HCT116 (cell line): ENCODE data around the gene TRERF1. TPM values are rescaled to one million over a fixed set of nuclear protein-coding genes. Genes with fewer than 3 reads are reported as not detected.

Experiments used
- ATAC-seq: fragments of 200-7000 bp; cut with Tn5 transposase; 2 replicates; pipeline ENCODE4 v1.9.1; 2020; ENCODE audit warnings: mild to moderate bottlenecking, moderate library complexity
- BruUV-seq: library from RNA; stranded (reverse); fragments of 400-500 nt; replicated peaks from 2 replicates; lab custom pipeline; 2021; lab: Mats Ljungman, UMichigan
- CTCF ChIA-PET: fragments of 300-600 bp; sonication (Branson Sonifier 250); formaldehyde crosslinking; loops from one replicate; lab custom pipeline; 2021; ENCODE audit warnings: antibody characterized with exemption; lab: Charles Lee
- POLR2A ChIA-PET: fragments of 300-600, 350-600 bp; sonication (Branson Sonifier 250); formaldehyde crosslinking; loops from one replicate; lab custom pipeline; 2021; ENCODE audit warnings: antibody characterized with exemption; lab: Charles Lee
- RAD21 ChIA-PET, 2 experiments: fragments of 300-600 bp; sonication (Branson Sonifier 250); formaldehyde crosslinking; loops; one replicate each; lab custom pipeline; 2023; ENCODE audit warnings: low total read pairs in 2 of 2; ENCODE audit not compliant: uncharacterized antibody in 2 of 2, unreplicated experiment in 2 of 2, low non-redundant PET in 1 of 2; lab: Charles Lee
- DNase-seq: peaks from one replicate; pipeline ENCODE4 v3.0.0-alpha.2; 2010; ENCODE audit warnings: low read depth, low spot score
- H2AFZ ChIP-seq: fragments of 200-600 bp; shearing (Covaris generic), sonication (generic); 2 replicates; pipeline ENCODE4 v1.6.1; 2017; ENCODE audit warnings: low read depth, mixed run types, mixed read lengths, antibody characterized with exemption, low read length; ENCODE audit not compliant: poor library complexity, severe bottlenecking
- H3K27ac ChIP-seq: 2 replicates; pipeline ENCODE4 v1.5.1; 2012; ENCODE audit warnings: low read depth, low read length
- H3K27me3 ChIP-seq: fragments of 200-600 bp; sonication (generic); 2 replicates; pipeline ENCODE4 v1.6.1; 2016; ENCODE audit warnings: mixed run types, low read length, mixed read lengths; ENCODE audit not compliant: insufficient read depth
- H3K36me3 ChIP-seq, 2 experiments: fragments of 200-500 bp in 1 of 2; fragments of 200-600 bp in 1 of 2; sonication (Bioruptor generic) in 1 of 2; sonication (generic) in 1 of 2; 2 replicates each; pipeline versions ENCODE4 v1.5.1 to v1.6.1; 2014 to 2016; ENCODE audit warnings: low read length in 2 of 2, inconsistent platforms in 1 of 2, mixed read lengths in 1 of 2, mixed run types in 1 of 2; ENCODE audit not compliant: insufficient read depth in 2 of 2, control insufficient read depth in 1 of 2
- H3K4me1 ChIP-seq, 2 experiments: fragments of 200-600 bp in 1 of 2; sonication (generic) in 1 of 2; 2 replicates each; pipeline versions ENCODE4 v1.5.1 to v1.6.1; 2012 to 2017; ENCODE audit warnings: low read length in 2 of 2, inconsistent platforms in 1 of 2, mild to moderate bottlenecking in 1 of 2, mixed read lengths in 1 of 2, mixed run types in 1 of 2, moderate library complexity in 1 of 2; ENCODE audit not compliant: insufficient read depth in 2 of 2, control insufficient read depth in 1 of 2
- H3K4me2 ChIP-seq: fragments of 200-600 bp; sonication (generic); 2 replicates; pipeline ENCODE4 v1.6.1; 2017; ENCODE audit warnings: mixed run types, low read length, mixed read lengths
- H3K4me3 ChIP-seq, 2 experiments: fragments of 200-600 bp in 1 of 2; sonication (generic) in 1 of 2; replicated peaks in 1 of 2; 2 replicates each; pipeline ENCODE4 v1.5.1; 2011 to 2016; ENCODE audit warnings: low read length in 2 of 2, control low read depth in 1 of 2, low read depth in 1 of 2, mild to moderate bottlenecking in 1 of 2, mixed read lengths in 1 of 2, mixed run types in 1 of 2
- H3K79me2 ChIP-seq: fragments of 200-600 bp; sonication (generic); 2 replicates; pipeline ENCODE4 v1.6.1; 2017; ENCODE audit warnings: mild to moderate bottlenecking, mixed run types, low read length, moderate library complexity, mixed read lengths; ENCODE audit not compliant: insufficient read depth
- H3K9ac ChIP-seq: fragments of 200-600 bp; sonication (generic); 2 replicates; pipeline ENCODE4 v1.6.1; 2016; ENCODE audit warnings: low read length, mixed read lengths
- H3K9me2 ChIP-seq: fragments of 200-600 bp; sonication (generic), shearing (Covaris generic); 2 replicates; pipeline ENCODE4 v1.6.1; 2017; ENCODE audit warnings: mixed run types, mild to moderate bottlenecking, moderate library complexity; ENCODE audit not compliant: insufficient read depth
- H3K9me3 ChIP-seq, 2 experiments: fragments of 200-500 bp in 1 of 2; fragments of 200-600 bp in 1 of 2; sonication (Bioruptor generic) in 1 of 2; sonication (generic) in 1 of 2; 2 replicates each; pipeline ENCODE4 v1.6.1; 2014 to 2017; ENCODE audit warnings: low read length in 2 of 2, mixed read lengths in 2 of 2, inconsistent platforms in 1 of 2, low read depth in 1 of 2, mild to moderate bottlenecking in 1 of 2, mixed run types in 1 of 2, moderate library complexity in 1 of 2; ENCODE audit not compliant: control insufficient read depth in 1 of 2, insufficient read depth in 1 of 2
- H4K20me1 ChIP-seq: fragments of 200-600 bp; sonication (generic), shearing (Covaris generic); 2 replicates; pipeline ENCODE4 v1.6.1; 2017; ENCODE audit warnings: mixed run types, mild to moderate bottlenecking, moderate library complexity; ENCODE audit not compliant: insufficient read depth
- CBX3 ChIP-seq: IDR thresholded peaks from 2 replicates; pipeline ENCODE4 v1.6.1; 2012; ENCODE audit warnings: low read depth
- ELF1 ChIP-seq: IDR thresholded peaks from 2 replicates; pipeline ENCODE4 v1.6.1; 2012; ENCODE audit warnings: low read depth, borderline replicate concordance
- EZH2 ChIP-seq: fragments of 200-600 bp; sonication (generic); IDR thresholded peaks from 2 replicates; pipeline ENCODE4 v1.6.1; 2017; ENCODE audit warnings: antibody characterized with exemption, mixed run types
- EZH2phosphoT487 ChIP-seq: fragments of 200-600 bp; IDR thresholded peaks from 2 replicates; pipeline ENCODE4 v1.6.1; 2018; ENCODE audit warnings: antibody characterized with exemption, borderline replicate concordance
- JUND ChIP-seq: IDR thresholded peaks from 2 replicates; pipeline ENCODE4 v1.6.1; 2012
- POLR2A ChIP-seq: IDR thresholded peaks from 2 replicates; pipeline ENCODE4 v1.7.0; 2011; ENCODE audit warnings: borderline replicate concordance; ENCODE audit not compliant: insufficient read depth, insufficient read length; ENCODE audit errors: extremely low read depth
- POLR2AphosphoS5 ChIP-seq: IDR thresholded peaks from 2 replicates; pipeline ENCODE4 v1.6.1; 2011; ENCODE audit warnings: mild to moderate bottlenecking, low read depth, low read length, moderate library complexity
- RAD21 ChIP-seq: IDR thresholded peaks from 2 replicates; pipeline ENCODE4 v1.6.1; 2012; ENCODE audit warnings: low read depth, mild to moderate bottlenecking
- SIN3A ChIP-seq: IDR thresholded peaks from 2 replicates; pipeline ENCODE4 v1.6.1; 2012; ENCODE audit warnings: low read depth
- SP1 ChIP-seq: IDR thresholded peaks from 2 replicates; pipeline ENCODE4 v1.6.1; 2012; ENCODE audit warnings: low read depth
- SRF ChIP-seq: IDR thresholded peaks from 2 replicates; pipeline ENCODE4 v1.6.1; 2012; ENCODE audit warnings: low read depth
- TCF7L2 ChIP-seq: IDR thresholded peaks from 2 replicates; pipeline ENCODE4 v1.7.0; 2011; ENCODE audit warnings: borderline replicate concordance, inconsistent platforms; ENCODE audit not compliant: insufficient read depth, insufficient read length; ENCODE audit errors: extremely low read depth
- YY1 ChIP-seq: IDR thresholded peaks from 2 replicates; pipeline ENCODE4 v1.6.1; 2011; ENCODE audit warnings: low read length, low read depth, moderate library complexity, mild to moderate bottlenecking; ENCODE audit not compliant: insufficient replicate concordance; ENCODE audit errors: extremely low read depth
- ZFX ChIP-seq: fragments of 450-650 bp; IDR thresholded peaks from 2 replicates; pipeline ENCODE4 v1.6.1; 2017
- ZNF274 ChIP-seq: fragments of 200-500 bp; sonication (Bioruptor generic); IDR thresholded peaks from 2 replicates; pipeline ENCODE4 v1.6.1; 2014; ENCODE audit warnings: mild to moderate bottlenecking, low read depth, low read length, inconsistent platforms
- intact Hi-C: fragments of 100-400 bp; cut with micrococcal nuclease; formaldehyde crosslinking; loops from 2 replicates; pipeline ENCODE4 v1.10.0; 2022
- total RNA-seq: library from RNA; stranded (reverse); gene quantifications from one replicate; pipeline ENCODE4 v1.2.1, GENCODE V29; 2021; ENCODE audit not compliant: unreplicated experiment
- TF ChIP-seq, protein P1 (sequence below): IDR thresholded peaks from 2 replicates; pipeline ENCODE4 v1.6.1; 2011; ENCODE audit warnings: mild to moderate bottlenecking, low read length, moderate library complexity; ENCODE audit not compliant: insufficient replicate concordance; ENCODE audit errors: extremely low read depth
- TF ChIP-seq, protein P2 (sequence below), 3 experiments: fragments of 200-600 bp in 1 of 3; sonication (generic) in 1 of 3; IDR thresholded peaks in 2 of 3; conservative IDR thresholded peaks in 1 of 3; 2 replicates each; pipeline ENCODE4 v1.5.1; 2012 to 2017; ENCODE audit warnings: low read depth in 2 of 3, low read length in 2 of 3, antibody characterized with exemption in 1 of 3, borderline replicate concordance in 1 of 3, control low read depth in 1 of 3, mild to moderate bottlenecking in 1 of 3, mixed read lengths in 1 of 3, mixed run types in 1 of 3, moderate library complexity in 1 of 3; ENCODE audit not compliant: insufficient read depth in 1 of 3
- TF ChIP-seq, protein P3 (sequence below): IDR thresholded peaks from 2 replicates; pipeline ENCODE4 v1.6.1; 2012

The TRERF1 gene
- total RNA-seq, 1 experiment from 2014 or later, result 12.4 TPM

DNA sequence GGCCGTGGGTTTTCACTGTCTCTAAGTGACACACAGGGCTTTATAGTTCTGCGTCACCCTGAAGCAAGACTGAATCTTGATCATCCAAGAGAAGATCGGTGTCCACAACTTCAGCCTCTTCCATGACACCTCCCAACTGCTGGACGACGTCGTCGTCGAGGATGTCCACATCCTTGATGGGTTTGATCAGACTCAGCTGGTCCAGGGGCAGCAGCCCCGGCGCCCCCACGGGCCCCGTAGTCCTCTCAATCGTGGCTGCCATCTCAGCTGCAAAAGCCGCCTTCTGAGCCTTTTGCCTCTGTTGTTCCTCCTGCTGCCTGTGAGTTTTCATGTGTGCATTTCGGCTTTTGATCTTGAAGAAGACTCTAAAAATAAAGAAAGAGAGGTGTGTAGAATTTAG, 223.4 kb downstream of the TRERF1 start:
- no peaks in the 10 kb centered on the region for H3K9me2 ChIP-seq
- H3K9ac ChIP-seq, result no peak overlapping the region
- CTCF ChIA-PET, result interaction anchor here (1.1 kb wide), 1 partner anchor 14 kb away, joined by 3 read pairs; no protein-coding TSS in a partner anchor
- H3K4me3 ChIP-seq, result no peak overlapping the region
- no peaks in the 10 kb centered on the region for H3K9me3 ChIP-seq
- H3K27ac ChIP-seq, result no peak overlapping the region
- H2AFZ ChIP-seq, result no peak overlapping the region
- RAD21 ChIA-PET, result no interaction called here
- no peaks in the 10 kb centered on the region for H3K36me3 ChIP-seq
- BruUV-seq, result no TSS peak
- H3K27me3 ChIP-seq, result no peaks in the 10 kb centered on the region
- intact Hi-C loops, result loop anchor here (10.0 kb wide), 2 partner anchors 316 to 646 kb away; partner anchors contain the start of gene RPL7L1
- TF ChIP-seq, protein P1, sequence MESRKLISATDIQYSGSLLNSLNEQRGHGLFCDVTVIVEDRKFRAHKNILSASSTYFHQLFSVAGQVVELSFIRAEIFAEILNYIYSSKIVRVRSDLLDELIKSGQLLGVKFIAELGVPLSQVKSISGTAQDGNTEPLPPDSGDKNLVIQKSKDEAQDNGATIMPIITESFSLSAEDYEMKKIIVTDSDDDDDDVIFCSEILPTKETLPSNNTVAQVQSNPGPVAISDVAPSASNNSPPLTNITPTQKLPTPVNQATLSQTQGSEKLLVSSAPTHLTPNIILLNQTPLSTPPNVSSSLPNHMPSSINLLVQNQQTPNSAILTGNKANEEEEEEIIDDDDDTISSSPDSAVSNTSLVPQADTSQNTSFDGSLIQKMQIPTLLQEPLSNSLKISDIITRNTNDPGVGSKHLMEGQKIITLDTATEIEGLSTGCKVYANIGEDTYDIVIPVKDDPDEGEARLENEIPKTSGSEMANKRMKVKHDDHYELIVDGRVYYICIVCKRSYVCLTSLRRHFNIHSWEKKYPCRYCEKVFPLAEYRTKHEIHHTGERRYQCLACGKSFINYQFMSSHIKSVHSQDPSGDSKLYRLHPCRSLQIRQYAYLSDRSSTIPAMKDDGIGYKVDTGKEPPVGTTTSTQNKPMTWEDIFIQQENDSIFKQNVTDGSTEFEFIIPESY, result no peak
- TF ChIP-seq ZNF274, result no peak
- TF ChIP-seq SRF, result no peak
- no peak for TF ChIP-seq RAD21
- TF ChIP-seq CBX3, result no peak
- TF ChIP-seq, protein P2, sequence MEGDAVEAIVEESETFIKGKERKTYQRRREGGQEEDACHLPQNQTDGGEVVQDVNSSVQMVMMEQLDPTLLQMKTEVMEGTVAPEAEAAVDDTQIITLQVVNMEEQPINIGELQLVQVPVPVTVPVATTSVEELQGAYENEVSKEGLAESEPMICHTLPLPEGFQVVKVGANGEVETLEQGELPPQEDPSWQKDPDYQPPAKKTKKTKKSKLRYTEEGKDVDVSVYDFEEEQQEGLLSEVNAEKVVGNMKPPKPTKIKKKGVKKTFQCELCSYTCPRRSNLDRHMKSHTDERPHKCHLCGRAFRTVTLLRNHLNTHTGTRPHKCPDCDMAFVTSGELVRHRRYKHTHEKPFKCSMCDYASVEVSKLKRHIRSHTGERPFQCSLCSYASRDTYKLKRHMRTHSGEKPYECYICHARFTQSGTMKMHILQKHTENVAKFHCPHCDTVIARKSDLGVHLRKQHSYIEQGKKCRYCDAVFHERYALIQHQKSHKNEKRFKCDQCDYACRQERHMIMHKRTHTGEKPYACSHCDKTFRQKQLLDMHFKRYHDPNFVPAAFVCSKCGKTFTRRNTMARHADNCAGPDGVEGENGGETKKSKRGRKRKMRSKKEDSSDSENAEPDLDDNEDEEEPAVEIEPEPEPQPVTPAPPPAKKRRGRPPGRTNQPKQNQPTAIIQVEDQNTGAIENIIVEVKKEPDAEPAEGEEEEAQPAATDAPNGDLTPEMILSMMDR (IDR thresholded peaks at IDR 0.05 in 2 of 3, conservative IDR thresholded peaks at IDR 0.05 in 1 of 3; ENCODE audit: borderline replicate concordance in 1 of 3, insufficient read depth in 1 of 3, low read depth in 2 of 3, low read length in 2 of 3), result no peak
- TF ChIP-seq JUND, result no peak
- TF ChIP-seq SIN3A, result no peak
- TF ChIP-seq POLR2A, result no peak
- TF ChIP-seq POLR2AphosphoS5, result no peak
- TF ChIP-seq EZH2phosphoT487, result no peak
- no peak for TF ChIP-seq ZFX
- TF ChIP-seq YY1, result no peak
- no peak for TF ChIP-seq TCF7L2
- TF ChIP-seq EZH2, result no peak
- TF ChIP-seq SP1, result no peak
- TF ChIP-seq, protein P3, sequence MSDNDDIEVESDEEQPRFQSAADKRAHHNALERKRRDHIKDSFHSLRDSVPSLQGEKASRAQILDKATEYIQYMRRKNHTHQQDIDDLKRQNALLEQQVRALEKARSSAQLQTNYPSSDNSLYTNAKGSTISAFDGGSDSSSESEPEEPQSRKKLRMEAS, result no peak
- TF ChIP-seq ELF1, result no peak
- TF ChIP-seq, all 23 proteins: peak for 0
- no peaks in the 10 kb centered on the region for H3K79me2 ChIP-seq
- H3K4me1 ChIP-seq, result peaks cover 47 to 76% of the 10 kb centered on the region in 2 experiments
- H4K20me1 ChIP-seq, result no peaks in the 10 kb centered on the region
- POLR2A ChIA-PET, result no interaction called here
- no peak overlapping the region for H3K4me2 ChIP-seq
- ATAC-seq (no peak), DNase-seq (no peak)
